Liver (tissue), 10 donors: ENCODE measurements around the gene SENP1. TPM values are rescaled to one million over a fixed set of nuclear protein-coding genes. Genes with fewer than 3 reads are reported as not detected.

Source experiments
- DNase-seq: peaks from one replicate; pipeline ENCODE4 v3.0.0-alpha.2; 2017; ENCODE audit warnings: low spot score
- H3K27ac ChIP-seq, 2 donors: one replicate each; pipeline ENCODE4 v1.7.0; 2013; ENCODE audit warnings: inconsistent platforms in 2 of 2, low read length in 2 of 2, control low read depth in 1 of 2, low read depth in 1 of 2, mild to moderate bottlenecking in 1 of 2
- H3K27me3 ChIP-seq, 4 donors: one replicate each; pipeline versions ENCODE4 v1.6.1 to v1.7.0; 2013; ENCODE audit warnings: low read length in 3 of 4, inconsistent platforms in 1 of 4, mild to moderate bottlenecking in 1 of 4, moderate library complexity in 1 of 4; ENCODE audit not compliant: control insufficient read depth in 4 of 4, insufficient read depth in 4 of 4
- H3K36me3 ChIP-seq, 4 donors: one replicate each; pipeline versions ENCODE4 v1.6.1 to v1.7.0; 2013; ENCODE audit warnings: low read length in 3 of 4, mild to moderate bottlenecking in 3 of 4, low read depth in 1 of 4, moderate library complexity in 1 of 4; ENCODE audit not compliant: control insufficient read depth in 4 of 4, insufficient read depth in 3 of 4
- H3K4me1 ChIP-seq, 4 donors: one replicate each; pipeline versions ENCODE4 v1.6.1 to v1.7.0; 2013; ENCODE audit warnings: low read length in 3 of 4, mild to moderate bottlenecking in 3 of 4, moderate library complexity in 1 of 4; ENCODE audit not compliant: control insufficient read depth in 4 of 4, insufficient read depth in 4 of 4
- H3K4me3 ChIP-seq, 3 donors: one replicate each; pipeline versions ENCODE4 v1.6.1 to v1.7.0; 2013; ENCODE audit warnings: low read length in 3 of 3, control low read depth in 1 of 3, low read depth in 1 of 3, mild to moderate bottlenecking in 1 of 3
- H3K9ac ChIP-seq, 2 donors: one replicate each; pipeline ENCODE4 v1.7.0; 2013; ENCODE audit warnings: low read length in 2 of 2, mild to moderate bottlenecking in 2 of 2, moderate library complexity in 2 of 2, control low read depth in 1 of 2, low read depth in 1 of 2
- H3K9me3 ChIP-seq, 4 donors: one replicate each; pipeline versions ENCODE4 v1.6.1 to v1.7.0; 2013; ENCODE audit warnings: low read length in 3 of 4; ENCODE audit not compliant: control insufficient read depth in 4 of 4
- ATF3 ChIP-seq: IDR thresholded peaks from 2 replicates; pipeline ENCODE4 v1.6.1; 2016; ENCODE audit warnings: antibody characterized with exemption
- CTCF ChIP-seq: fragments of 150-350 bp; IDR thresholded peaks from 2 replicates; pipeline ENCODE4 v1.5.1; 2017; ENCODE audit warnings: improper control_type of control experiment, low read depth, low read length; ENCODE audit not compliant: missing input control
- EGR1 ChIP-seq, 2 donors: IDR thresholded peaks; 2 replicates each; pipeline ENCODE4 v1.6.1; 2016 to 2018; ENCODE audit warnings: antibody characterized with exemption in 2 of 2, low read depth in 2 of 2
- FOXA1 ChIP-seq: IDR thresholded peaks from 2 replicates; pipeline ENCODE4 v1.6.1; 2016; ENCODE audit warnings: antibody characterized with exemption
- FOXA2 ChIP-seq: IDR thresholded peaks from 2 replicates; pipeline ENCODE4 v1.6.1; 2016; ENCODE audit warnings: antibody characterized with exemption
- HNF4A ChIP-seq, 2 donors: conservative IDR thresholded peaks; 2 replicates each; pipeline ENCODE4 v1.6.1; 2016; ENCODE audit warnings: antibody characterized with exemption in 2 of 2, mild to moderate bottlenecking in 2 of 2
- HNF4G ChIP-seq: IDR thresholded peaks from 2 replicates; pipeline ENCODE4 v1.6.1; 2016; ENCODE audit warnings: antibody characterized with exemption
- JUND ChIP-seq, 2 donors: IDR thresholded peaks; 2 replicates each; pipeline ENCODE4 v1.6.1; 2016; ENCODE audit warnings: antibody characterized with exemption in 2 of 2
- MAX ChIP-seq: IDR thresholded peaks from 2 replicates; pipeline ENCODE4 v1.6.1; 2016; ENCODE audit warnings: antibody characterized with exemption
- NR2F2 ChIP-seq: IDR thresholded peaks from 2 replicates; pipeline ENCODE4 v1.6.1; 2016; ENCODE audit warnings: antibody characterized with exemption
- RAD21 ChIP-seq, 2 donors: IDR thresholded peaks; 2 replicates each; pipeline ENCODE4 v1.6.1; 2016; ENCODE audit warnings: antibody characterized with exemption in 2 of 2, mild to moderate bottlenecking in 2 of 2
- RXRA ChIP-seq, 2 donors: IDR thresholded peaks; 2 replicates each; pipeline ENCODE4 v1.6.1; 2017 to 2018; ENCODE audit warnings: antibody characterized with exemption in 2 of 2, mild to moderate bottlenecking in 1 of 2
- SP1 ChIP-seq: IDR thresholded peaks from 2 replicates; pipeline ENCODE4 v1.6.1; 2018; ENCODE audit warnings: antibody characterized with exemption, mild to moderate bottlenecking
- TAF1 ChIP-seq: conservative IDR thresholded peaks from 2 replicates; pipeline ENCODE4 v1.6.1; 2016; ENCODE audit warnings: antibody characterized with exemption, mild to moderate bottlenecking
- YY1 ChIP-seq: IDR thresholded peaks from 2 replicates; pipeline ENCODE4 v1.6.1; 2016; ENCODE audit warnings: antibody characterized with exemption, mild to moderate bottlenecking
- ZBTB33 ChIP-seq: IDR thresholded peaks from 2 replicates; pipeline ENCODE4 v1.6.1; 2016; ENCODE audit warnings: antibody characterized with exemption
- WGBS: extraction: QIAGEN DNeasy Blood & Tissue Kit; methylation state at CpG from one replicate; pipeline ENCODE4 v1.1.7; 2013; 5-methylcytosine and 5-hydroxymethylcytosine counted together
- polyA plus RNA-seq, 2 donors: library from polyadenylated mRNA; stranded (reverse) in 1 of 2; unstranded in 1 of 2; fragments of 200-250 nt in 1 of 2; fragments of >200 nt in 1 of 2; fragmentation: Nextera tagmentation in 1 of 2; extraction: Ambion mirVana in 1 of 2; gene quantifications; one replicate each; pipeline versions ENCODE4 v1.2.1 to v1.2.3, GENCODE V29; 2013 to 2015
- small RNA-seq: library from RNA; depleted of rRNA; stranded (forward); fragments of <200 nt; gene quantifications from one replicate; pipeline ENCODE3, GENCODE V24; 2014
- total RNA-seq, 2 donors: library from RNA; depleted of rRNA; stranded (reverse); fragments of >200 nt; gene quantifications; one replicate each; pipeline ENCODE4 v1.2.3, GENCODE V29; 2014
- TF ChIP-seq, protein P1 (sequence below): IDR thresholded peaks from 2 replicates; pipeline ENCODE4 v1.6.1; 2016; ENCODE audit warnings: antibody characterized with exemption, mild to moderate bottlenecking
- donor health status: healthy.
- donor health status: healthy.
- donor health status: healthy.
- donor health status: healthy.
- donor health status: healthy.

Gene SENP1
- total and polyA plus RNA-seq, 4 donors = 1.4 to 11.7 (median 4.2) TPM

- WGBS = 48% methylated on average over 4 of the region's 4 CpGs
- no peak for TF ChIP-seq RXRA (IDR thresholded peaks at IDR 0.05)
- peak; percentile 26 for TF ChIP-seq FOXA2
- TF ChIP-seq RAD21 (IDR thresholded peaks at IDR 0.05) = peak in 1 of 2 donors; percentile 15
- TF ChIP-seq FOXA1 = no peak
- H3K9ac ChIP-seq = no peak overlapping the region
- no peak for DNase-seq
- H3K36me3 ChIP-seq = no peaks in the 10 kb centered on the region
- no peaks in the 10 kb centered on the region for H3K9me3 ChIP-seq
- no peak overlapping the region for H3K4me3 ChIP-seq
- H3K27me3 ChIP-seq = peaks cover 0 to 2% (median 0%) of the 10 kb centered on the region in 4 donors
- H3K4me1 ChIP-seq = peaks cover 0 to 18% (median 9%) of the 10 kb centered on the region in 4 donors
- H3K27ac ChIP-seq = no peak overlapping the region
Measured at GRCh38 chr12:47995981-47996401, 109.9 kb downstream of the SENP1 start.

DNA sequence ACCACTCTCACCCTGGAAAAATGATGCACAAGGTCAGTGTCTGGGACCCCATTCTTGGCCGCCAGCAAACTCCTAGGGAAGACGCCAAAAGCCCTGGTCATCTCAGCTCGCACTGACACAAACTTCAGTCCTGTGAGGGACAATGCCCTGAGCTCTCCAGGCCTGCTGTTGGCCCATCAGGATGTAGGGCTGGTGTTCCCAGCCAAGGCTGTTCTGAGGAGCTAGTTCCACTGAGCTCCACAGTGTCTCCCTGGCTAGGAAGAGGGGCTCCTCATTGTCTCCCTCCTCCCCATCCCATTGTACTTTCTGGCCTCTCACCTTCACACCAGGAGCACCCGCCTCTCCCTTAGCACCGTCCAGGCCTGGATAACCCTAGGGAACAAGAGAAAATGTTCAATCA, 112.4 kb downstream of the SENP1 start:
- Histone ChIP-seq H3K36me3 (no peaks in the 10 kb centered on the region), H3K27me3 (no peaks in the 10 kb centered on the region), H3K27ac (no peak overlapping the region), H3K4me3 (no peak overlapping the region), H3K9me3 (no peaks in the 10 kb centered on the region), H3K4me1 (peaks cover 0 to 17% (median 9%) of the 10 kb centered on the region in 4 donors), H3K9ac (no peak overlapping the region)
- WGBS = 91% methylated on average over 5 of the region's 5 CpGs
- DNase-seq = no peak
- TF ChIP-seq TAF1 (no peak), SP1 (no peak), HNF4G (no peak), FOXA1 (no peak), FOXA2 (no peak), ZBTB33 (no peak), EGR1 (IDR thresholded peaks at IDR 0.05; ENCODE audit: low read depth in 2 of 2) (no peak), MAX (no peak), RAD21 (IDR thresholded peaks at IDR 0.05) (no peak), YY1 (no peak), JUND (IDR thresholded peaks at IDR 0.05) (no peak), NR2F2 (no peak), CTCF (no peak), ATF3 (no peak), HNF4A (conservative IDR thresholded peaks at IDR 0.05) (no peak)
- TF ChIP-seq, protein P1, sequence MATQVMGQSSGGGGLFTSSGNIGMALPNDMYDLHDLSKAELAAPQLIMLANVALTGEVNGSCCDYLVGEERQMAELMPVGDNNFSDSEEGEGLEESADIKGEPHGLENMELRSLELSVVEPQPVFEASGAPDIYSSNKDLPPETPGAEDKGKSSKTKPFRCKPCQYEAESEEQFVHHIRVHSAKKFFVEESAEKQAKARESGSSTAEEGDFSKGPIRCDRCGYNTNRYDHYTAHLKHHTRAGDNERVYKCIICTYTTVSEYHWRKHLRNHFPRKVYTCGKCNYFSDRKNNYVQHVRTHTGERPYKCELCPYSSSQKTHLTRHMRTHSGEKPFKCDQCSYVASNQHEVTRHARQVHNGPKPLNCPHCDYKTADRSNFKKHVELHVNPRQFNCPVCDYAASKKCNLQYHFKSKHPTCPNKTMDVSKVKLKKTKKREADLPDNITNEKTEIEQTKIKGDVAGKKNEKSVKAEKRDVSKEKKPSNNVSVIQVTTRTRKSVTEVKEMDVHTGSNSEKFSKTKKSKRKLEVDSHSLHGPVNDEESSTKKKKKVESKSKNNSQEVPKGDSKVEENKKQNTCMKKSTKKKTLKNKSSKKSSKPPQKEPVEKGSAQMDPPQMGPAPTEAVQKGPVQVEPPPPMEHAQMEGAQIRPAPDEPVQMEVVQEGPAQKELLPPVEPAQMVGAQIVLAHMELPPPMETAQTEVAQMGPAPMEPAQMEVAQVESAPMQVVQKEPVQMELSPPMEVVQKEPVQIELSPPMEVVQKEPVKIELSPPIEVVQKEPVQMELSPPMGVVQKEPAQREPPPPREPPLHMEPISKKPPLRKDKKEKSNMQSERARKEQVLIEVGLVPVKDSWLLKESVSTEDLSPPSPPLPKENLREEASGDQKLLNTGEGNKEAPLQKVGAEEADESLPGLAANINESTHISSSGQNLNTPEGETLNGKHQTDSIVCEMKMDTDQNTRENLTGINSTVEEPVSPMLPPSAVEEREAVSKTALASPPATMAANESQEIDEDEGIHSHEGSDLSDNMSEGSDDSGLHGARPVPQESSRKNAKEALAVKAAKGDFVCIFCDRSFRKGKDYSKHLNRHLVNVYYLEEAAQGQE = no peak

Small RNA genes within 50 kb of the gene (small RNA-seq; reads per million reads assigned to genes)
- not detected for gene MIR6505
- gene RNU6-1203P = not detected

Other genes with a start within 250 kb of the SENP1 start
- gene VDR, start 201.1 kb downstream of the SENP1 start, total RNA-seq = under 1 TPM; 0.25 to 0.42 TPM
- gene VDR, start 201.1 kb downstream of the SENP1 start, polyA plus RNA-seq = under 1 TPM; 0.28 to 0.47 TPM
- gene TMEM106C, start 142.5 kb downstream of the SENP1 start, total RNA-seq = 10 to 100 TPM; 18.8 to 57.8 TPM
- 10 to 100 TPM; 16.2 to 31.5 TPM for gene TMEM106C, start 142.5 kb downstream of the SENP1 start, polyA plus RNA-seq
- gene COL2A1, start 101.6 kb downstream of the SENP1 start, total RNA-seq = 100 to 1,000 TPM in 1 of 2 donors, not detected in 1; 321 TPM
- not detected for gene COL2A1, start 101.6 kb downstream of the SENP1 start, polyA plus RNA-seq
- 10 to 100 TPM in 1 of 2 donors, 1 to 10 TPM in 1; 6.4 to 23.9 TPM for gene PFKM, start 13.3 kb upstream of the SENP1 start, total RNA-seq
- 1 to 10 TPM; 4.5 to 5.2 TPM for gene PFKM, start 13.3 kb upstream of the SENP1 start, polyA plus RNA-seq
- gene ASB8, start 51.4 kb upstream of the SENP1 start, total RNA-seq = 10 to 100 TPM; 17.0 to 17.7 TPM
- gene ASB8, start 51.4 kb upstream of the SENP1 start, polyA plus RNA-seq = 10 to 100 TPM; 18.6 to 23.5 TPM
- under 1 TPM in 1 of 2 donors, not detected in 1; 0.08 TPM for gene CCDC184, start 77.6 kb upstream of the SENP1 start, total RNA-seq
- gene CCDC184, start 77.6 kb upstream of the SENP1 start, polyA plus RNA-seq = under 1 TPM; 0.07 to 0.13 TPM
- not detected for gene OR10AD1, start 97.2 kb upstream of the SENP1 start, total RNA-seq
- gene OR10AD1, start 97.2 kb upstream of the SENP1 start, polyA plus RNA-seq = not detected
- gene ZNF641, start 244.8 kb upstream of the SENP1 start, total RNA-seq = 10 to 100 TPM in 1 of 2 donors, 1 to 10 TPM in 1; 8.1 to 15.8 TPM
- 1 to 10 TPM; 3.0 to 4.2 TPM for gene ZNF641, start 244.8 kb upstream of the SENP1 start, polyA plus RNA-seq